Endothelial cell of umbilical vein (primary cell): ENCODE data around the gene COL6A3. TPM values are rescaled to one million over a fixed set of nuclear protein-coding genes. Genes with fewer than 3 reads are reported as not detected.

Source experiments
- BruUV-seq: library from RNA; stranded (reverse); fragments of 400-500 nt; replicated peaks from 2 replicates; lab custom pipeline; 2021; lab: Mats Ljungman, UMichigan
- CTCF ChIA-PET: fragments of 300-600, 350-600 bp; sonication (Branson Sonifier 250); formaldehyde crosslinking; loops from one replicate; lab custom pipeline; 2021; ENCODE audit warnings: antibody characterized with exemption, inconsistent platforms; lab: Charles Lee
- POLR2A ChIA-PET: fragments of 300-600, 350-600 bp; sonication (Branson Sonifier 250); formaldehyde crosslinking; loops from one replicate; lab custom pipeline; 2021; ENCODE audit warnings: antibody characterized with exemption, inconsistent platforms; lab: Charles Lee
- DNase-seq: peaks from one replicate; pipeline ENCODE4 v3.0.0-alpha.2; 2011; ENCODE audit warnings: low read depth, low spot score
- FAIRE-seq: peaks from 2 replicates; lab custom pipeline; 2011; peaks lifted over from hg19 to GRCh38; lab: Jason Lieb, UNC
- H2AFZ ChIP-seq: 2 replicates; pipeline ENCODE4 v1.6.0; 2012; ENCODE audit warnings: low read depth, low read length, control low read depth, inconsistent platforms
- H3K27ac ChIP-seq: 2 replicates; pipeline ENCODE4 v1.5.1; 2011; ENCODE audit warnings: low read depth, mild to moderate bottlenecking, control low read depth, low read length, moderate library complexity; ENCODE audit not compliant: insufficient read depth
- H3K27me3 ChIP-seq, 2 experiments: 2 replicates each; pipeline versions ENCODE4 v1.6.0 to v1.6.1; 2011; ENCODE audit warnings: low read length in 2 of 2, mixed read lengths in 1 of 2; ENCODE audit not compliant: control insufficient read depth in 2 of 2, insufficient read depth in 2 of 2
- H3K36me3 ChIP-seq, 2 experiments: 2 replicates in 1 of 2; 3 replicates in 1 of 2; pipeline ENCODE4 v1.5.1; 2011; ENCODE audit warnings: low read length in 2 of 2, mild to moderate bottlenecking in 1 of 2, moderate library complexity in 1 of 2; ENCODE audit not compliant: control insufficient read depth in 2 of 2, insufficient read depth in 2 of 2; ENCODE audit errors: extremely low read depth in 1 of 2
- H3K4me1 ChIP-seq: 3 replicates; pipeline ENCODE4 v1.5.1; 2011; ENCODE audit warnings: mild to moderate bottlenecking, low read length; ENCODE audit not compliant: control insufficient read depth, insufficient read depth; ENCODE audit errors: extremely low read depth
- H3K4me2 ChIP-seq: 2 replicates; pipeline ENCODE4 v1.6.1; 2011; ENCODE audit warnings: low read length, control low read depth, mixed read lengths; ENCODE audit not compliant: insufficient read depth
- H3K4me3 ChIP-seq, 3 experiments: fragments of 200-600 bp in 1 of 3; sonication (generic), shearing (Covaris generic) in 1 of 3; replicated peaks in 1 of 3; 2 replicates each; pipeline ENCODE4 v1.5.1; 2011 to 2016; ENCODE audit warnings: control low read depth in 3 of 3, low read length in 3 of 3, mild to moderate bottlenecking in 2 of 3, inconsistent platforms in 1 of 3, low read depth in 1 of 3, moderate library complexity in 1 of 3; ENCODE audit not compliant: insufficient read depth in 1 of 3
- H3K79me2 ChIP-seq: 2 replicates; pipeline ENCODE4 v1.6.0; 2012; ENCODE audit warnings: low read length, inconsistent platforms; ENCODE audit not compliant: control insufficient read depth, insufficient read depth
- H3K9ac ChIP-seq: replicated peaks from 2 replicates; pipeline ENCODE3; 2011; ENCODE audit warnings: low read length, control low read depth; ENCODE audit not compliant: insufficient read depth; ENCODE audit errors: extremely low read depth
- H3K9me1 ChIP-seq: replicated peaks from 3 replicates; pipeline ENCODE4 v1.6.0; 2011; ENCODE audit warnings: mild to moderate bottlenecking, low read length; ENCODE audit not compliant: control insufficient read depth, insufficient read depth; ENCODE audit errors: extremely low read depth
- H3K9me3 ChIP-seq: replicated peaks from 2 replicates; pipeline ENCODE4 v1.5.1; 2012; ENCODE audit warnings: low read length, inconsistent platforms; ENCODE audit not compliant: control insufficient read depth, insufficient read depth
- H4K20me1 ChIP-seq: replicated peaks from 2 replicates; pipeline ENCODE3; 2011; ENCODE audit warnings: mild to moderate bottlenecking, low read length; ENCODE audit not compliant: control insufficient read depth, insufficient read depth; ENCODE audit errors: extremely low read depth
- CTCF ChIP-seq, 2 donors: IDR thresholded peaks; 1 replicate in 1 of 2; 2 replicates in 1 of 2; pipeline ENCODE4 v1.5.1; 2011; ENCODE audit warnings: low read length in 2 of 2, mild to moderate bottlenecking in 2 of 2, moderate library complexity in 2 of 2, control low read depth in 1 of 2, inconsistent platforms in 1 of 2, low read depth in 1 of 2; ENCODE audit not compliant: insufficient read depth in 1 of 2; ENCODE audit errors: extremely low read depth in 1 of 2
- EZH2 ChIP-seq: IDR thresholded peaks from 2 replicates; pipeline ENCODE4 v1.6.1; 2012; ENCODE audit warnings: borderline replicate concordance, low read depth, mild to moderate bottlenecking, moderate library complexity, low read length, inconsistent platforms; ENCODE audit not compliant: severe bottlenecking
- FOS ChIP-seq: IDR thresholded peaks from 2 replicates; pipeline ENCODE4 v1.6.1; 2011; ENCODE audit warnings: mild to moderate bottlenecking, low read length, moderate library complexity, borderline replicate concordance; ENCODE audit not compliant: insufficient read depth
- GATA2 ChIP-seq: IDR thresholded peaks from 2 replicates; pipeline ENCODE4 v1.7.0; 2011; ENCODE audit warnings: low read depth, mild to moderate bottlenecking, moderate library complexity, mixed read lengths, low read length; ENCODE audit not compliant: insufficient read length, insufficient read depth
- JUN ChIP-seq: IDR thresholded peaks from 2 replicates; pipeline ENCODE4 v1.6.1; 2011; ENCODE audit warnings: borderline replicate concordance, low read depth; ENCODE audit not compliant: insufficient read length, insufficient read depth
- MYC ChIP-seq: IDR thresholded peaks from one replicate; pipeline ENCODE4 v1.6.1; 2011; ENCODE audit warnings: mild to moderate bottlenecking, low read depth, low read length
- POLR2A ChIP-seq: IDR thresholded peaks from 2 replicates; pipeline ENCODE4 v1.6.1; 2012; ENCODE audit warnings: low read depth, mild to moderate bottlenecking, control low read depth, low read length
- POLR2AphosphoS5 ChIP-seq: IDR thresholded peaks from 2 replicates; pipeline ENCODE4 v1.6.1; 2012; ENCODE audit warnings: low read depth, mild to moderate bottlenecking, control low read depth, low read length, moderate library complexity; ENCODE audit not compliant: insufficient read depth
- dilution Hi-C: fragments of 300-500 bp; cut with MboI; formaldehyde crosslinking; loops from one replicate; pipeline ENCODE4 v1.15.0; 2019; ENCODE audit warnings: low sequenced_read_pairs; ENCODE audit not compliant: extremely low pct_ligation_motif_present
- intact Hi-C: fragments of 100-400 bp; cut with micrococcal nuclease; formaldehyde crosslinking; loops from one replicate; pipeline ENCODE4 v1.10.0; 2022
- polyA plus RNA-seq, 4 experiments: library from polyadenylated mRNA; depleted of rRNA in 3 of 4; stranded (reverse) in 3 of 4; unstranded in 1 of 4; fragments of >200 nt; gene quantifications; 2 replicates each; pipeline versions ENCODE4 v1.2.1 to v1.2.3, GENCODE V29; 2011 to 2012; ENCODE audit warnings: missing spikeins in 1 of 4
- total RNA-seq: library from RNA; stranded (reverse); gene quantifications from 2 replicates; pipeline ENCODE4 v1.2.3, GENCODE V29; 2021
- TF ChIP-seq, protein P1 (sequence below): IDR thresholded peaks from 2 replicates; pipeline ENCODE4 v1.6.1; 2011; ENCODE audit not compliant: insufficient read depth, insufficient read length

COL6A3 gene
- total and polyA plus RNA-seq, 2 donors (not counting 3 experiments of a cell fraction or from before 2014, with no cell fraction given) = 0.03 TPM; not detected in 1

DNA sequence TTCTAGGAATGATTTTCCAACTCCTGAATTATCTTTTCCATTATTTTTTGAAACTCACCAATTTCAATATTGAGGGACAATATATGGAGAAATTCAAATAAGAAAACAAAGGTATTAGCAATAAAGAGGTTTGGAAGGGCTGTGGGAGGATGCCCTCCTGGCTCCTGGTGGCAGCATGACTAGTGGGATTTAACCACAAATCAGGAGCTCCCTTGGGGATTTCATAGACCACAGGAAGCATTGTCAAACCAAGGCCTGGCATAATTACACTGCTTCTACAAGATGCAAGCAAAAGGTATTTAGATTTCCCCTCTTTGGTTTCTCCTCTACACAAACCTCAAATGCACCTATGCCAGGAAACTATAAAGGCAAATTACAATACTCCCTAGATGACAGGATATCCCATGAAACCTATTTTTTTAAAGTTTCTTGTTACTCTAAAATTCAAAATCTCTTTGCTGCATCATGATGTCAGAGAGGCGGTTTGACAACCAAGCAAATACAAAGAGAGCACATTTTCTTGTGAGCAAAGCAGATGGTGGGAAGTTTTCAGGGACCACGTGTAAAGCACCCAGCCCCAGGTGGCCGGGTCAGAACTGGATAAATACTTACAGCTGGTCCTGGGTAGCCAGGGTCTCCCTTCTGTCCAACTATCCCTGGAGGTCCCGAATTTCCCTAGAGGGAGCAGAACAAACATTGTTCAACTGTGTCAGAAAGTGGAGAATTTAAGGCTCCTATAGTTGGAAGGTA is 67.9 kb downstream of the COL6A3 start:
- dilution Hi-C loops (no loop called here), intact Hi-C loops (no loop called here)
- POLR2A ChIA-PET = no interaction called here
- Histone ChIP-seq H3K9me3 (no peaks in the 10 kb centered on the region), H3K27ac (no peak overlapping the region), H3K79me2 (no peaks in the 10 kb centered on the region), H3K27me3 (peaks cover 0 to 2% of the 10 kb centered on the region in 2 experiments), H4K20me1 (no peaks in the 10 kb centered on the region), H3K9ac (no peak overlapping the region), H3K9me1 (no peaks in the 10 kb centered on the region), H3K4me1 (no peaks in the 10 kb centered on the region), H2AFZ (no peak overlapping the region), H3K4me3 (no peak overlapping the region), H3K36me3 (no peaks in the 10 kb centered on the region), H3K4me2 (no peak overlapping the region)
- CTCF ChIA-PET = interaction anchor here (1.5 kb wide), 1 partner anchor 181 kb away, joined by 3 read pairs; no protein-coding TSS in a partner anchor
- no peak for DNase-seq
- TF ChIP-seq EZH2 = no peak
- TF ChIP-seq FOS = no peak
- no peak for TF ChIP-seq POLR2A
- no peak for TF ChIP-seq POLR2AphosphoS5
- no peak for TF ChIP-seq GATA2
- TF ChIP-seq, protein P1, sequence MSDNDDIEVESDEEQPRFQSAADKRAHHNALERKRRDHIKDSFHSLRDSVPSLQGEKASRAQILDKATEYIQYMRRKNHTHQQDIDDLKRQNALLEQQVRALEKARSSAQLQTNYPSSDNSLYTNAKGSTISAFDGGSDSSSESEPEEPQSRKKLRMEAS = no peak
- no peak for TF ChIP-seq MYC
- no peak for TF ChIP-seq CTCF (IDR thresholded peaks at IDR 0.05; ENCODE audit: extremely low read depth in 1 of 2, insufficient read depth in 1 of 2, low read depth in 1 of 2, low read length in 2 of 2)
- TF ChIP-seq JUN = no peak
- no peak for FAIRE-seq
- no TSS peak for BruUV-seq
